H1 (cell line): ENCODE data around the gene SYDE2. TPM values are rescaled to one million over a fixed set of nuclear protein-coding genes. Genes with fewer than 3 reads are reported as not detected.
A peak's percentile ranks its signal among the peaks of the same experiment; 100 is the strongest.

Experiments used
- BRCA1 ChIP-seq: IDR thresholded peaks from 2 replicates; pipeline ENCODE4 v1.6.1; 2012; ENCODE audit warnings: low read depth, low read length, improper control_type of control experiment
- CREB1 ChIP-seq: IDR thresholded peaks from 2 replicates; pipeline ENCODE4 v1.6.1; 2012; ENCODE audit warnings: inconsistent platforms
- GABPA ChIP-seq: IDR thresholded peaks from 2 replicates; pipeline ENCODE4 v1.6.1; 2011; ENCODE audit warnings: mild to moderate bottlenecking, low read length, moderate library complexity, borderline replicate concordance; ENCODE audit not compliant: insufficient read depth
- TBP ChIP-seq: IDR thresholded peaks from 2 replicates; pipeline ENCODE4 v1.6.1; 2011; ENCODE audit warnings: low read depth, low read length, improper control_type of control experiment
- ZNF274 ChIP-seq: IDR thresholded peaks from 2 replicates; pipeline ENCODE4 v1.7.0; 2012; ENCODE audit warnings: low read length, borderline replicate concordance; ENCODE audit errors: extremely low read depth
- polyA plus RNA-seq, 7 experiments: library from polyadenylated mRNA; depleted of rRNA in 3 of 7; stranded (reverse) in 5 of 7; unstranded in 2 of 7; fragments of >200 nt in 5 of 7; fragments of 200-250 nt in 2 of 7; gene quantifications; 1 replicate in 5 of 7; 2 replicates in 1 of 7; 4 replicates in 1 of 7; pipeline versions ENCODE4 v1.2.1 to v1.2.3, GENCODE V29; 2011 to 2013; ENCODE audit warnings: missing spikeins in 2 of 7, mixed read lengths in 2 of 7
- total RNA-seq: library from RNA; stranded (reverse); fragmentation: NEBNext Ultra II Directional; extraction: Animal tissue kit (Norgen Biotek cat#: 25700); gene quantifications from 2 replicates; pipeline ENCODE4 v1.2.1, GENCODE V29; 2021
- TF ChIP-seq, protein P1 (sequence below): fragments of 300-600 bp; sonication (generic); IDR thresholded peaks from 2 replicates; pipeline ENCODE4 v1.7.1; 2012; ENCODE audit warnings: low read length, moderate library complexity, mild to moderate bottlenecking, inconsistent platforms; ENCODE audit not compliant: insufficient replicate concordance
- TF ChIP-seq, protein P2 (sequence below), 3 experiments: IDR thresholded peaks; 1 replicate in 2 of 3; 2 replicates in 1 of 3; pipeline versions ENCODE4 v1.5.1 to v1.6.1; 2011; ENCODE audit warnings: low read length in 3 of 3, mild to moderate bottlenecking in 3 of 3, inconsistent platforms in 2 of 3, low read depth in 1 of 3, moderate library complexity in 1 of 3; ENCODE audit not compliant: insufficient read depth in 1 of 3; ENCODE audit errors: control extremely low read depth in 1 of 3

Gene SYDE2
- total and polyA plus RNA-seq, 2 of the 8 experiments (the other 6 are each of a cell fraction or from before 2014, with no cell fraction given), result 1.6 to 14.6 TPM

DNA sequence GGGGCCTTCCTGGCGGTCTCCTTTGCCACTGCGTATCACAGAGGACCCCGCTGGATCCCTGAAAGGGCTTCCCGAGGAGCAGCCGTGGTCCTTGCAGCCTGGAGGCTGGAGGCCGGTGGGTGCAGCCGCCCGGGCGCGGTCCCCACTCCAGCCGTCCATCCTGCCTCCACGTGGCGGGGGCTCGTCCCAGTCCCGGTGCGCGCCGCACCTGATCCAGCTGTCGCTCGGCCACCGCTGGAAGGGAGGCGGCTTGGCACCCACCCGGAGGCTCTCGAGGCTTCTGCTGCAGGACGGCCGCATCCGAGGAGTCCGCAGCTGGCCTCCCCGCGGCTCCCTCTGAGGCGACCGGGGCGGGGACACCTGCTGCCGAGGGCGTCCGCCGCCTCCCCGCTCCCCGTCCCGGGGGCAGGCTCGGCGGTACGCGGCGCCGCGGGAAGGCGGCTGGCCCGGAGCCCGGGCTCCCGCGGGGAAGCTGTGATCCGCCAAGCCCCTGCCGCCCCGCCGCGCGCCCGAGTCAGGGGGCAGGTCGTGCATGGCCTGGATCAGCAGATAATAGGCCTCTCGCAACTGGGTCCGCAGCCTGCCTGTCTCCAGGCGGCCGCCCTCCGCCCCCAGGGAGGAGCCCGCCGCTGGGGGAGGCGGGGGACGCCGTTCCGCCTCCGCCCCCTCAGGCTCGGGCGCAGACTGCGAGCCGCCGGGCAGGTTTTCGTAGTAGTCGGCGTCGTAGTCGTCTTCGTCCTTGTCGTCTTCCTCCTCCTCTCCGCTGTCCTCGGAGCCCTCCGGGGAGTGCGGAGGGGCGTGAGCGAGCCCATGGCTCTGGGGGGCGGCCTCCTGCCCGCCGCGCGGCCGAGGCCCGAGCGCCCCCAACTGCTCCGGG lies at the start of gene SYDE2 (continued):
- TF ChIP-seq, protein P1, sequence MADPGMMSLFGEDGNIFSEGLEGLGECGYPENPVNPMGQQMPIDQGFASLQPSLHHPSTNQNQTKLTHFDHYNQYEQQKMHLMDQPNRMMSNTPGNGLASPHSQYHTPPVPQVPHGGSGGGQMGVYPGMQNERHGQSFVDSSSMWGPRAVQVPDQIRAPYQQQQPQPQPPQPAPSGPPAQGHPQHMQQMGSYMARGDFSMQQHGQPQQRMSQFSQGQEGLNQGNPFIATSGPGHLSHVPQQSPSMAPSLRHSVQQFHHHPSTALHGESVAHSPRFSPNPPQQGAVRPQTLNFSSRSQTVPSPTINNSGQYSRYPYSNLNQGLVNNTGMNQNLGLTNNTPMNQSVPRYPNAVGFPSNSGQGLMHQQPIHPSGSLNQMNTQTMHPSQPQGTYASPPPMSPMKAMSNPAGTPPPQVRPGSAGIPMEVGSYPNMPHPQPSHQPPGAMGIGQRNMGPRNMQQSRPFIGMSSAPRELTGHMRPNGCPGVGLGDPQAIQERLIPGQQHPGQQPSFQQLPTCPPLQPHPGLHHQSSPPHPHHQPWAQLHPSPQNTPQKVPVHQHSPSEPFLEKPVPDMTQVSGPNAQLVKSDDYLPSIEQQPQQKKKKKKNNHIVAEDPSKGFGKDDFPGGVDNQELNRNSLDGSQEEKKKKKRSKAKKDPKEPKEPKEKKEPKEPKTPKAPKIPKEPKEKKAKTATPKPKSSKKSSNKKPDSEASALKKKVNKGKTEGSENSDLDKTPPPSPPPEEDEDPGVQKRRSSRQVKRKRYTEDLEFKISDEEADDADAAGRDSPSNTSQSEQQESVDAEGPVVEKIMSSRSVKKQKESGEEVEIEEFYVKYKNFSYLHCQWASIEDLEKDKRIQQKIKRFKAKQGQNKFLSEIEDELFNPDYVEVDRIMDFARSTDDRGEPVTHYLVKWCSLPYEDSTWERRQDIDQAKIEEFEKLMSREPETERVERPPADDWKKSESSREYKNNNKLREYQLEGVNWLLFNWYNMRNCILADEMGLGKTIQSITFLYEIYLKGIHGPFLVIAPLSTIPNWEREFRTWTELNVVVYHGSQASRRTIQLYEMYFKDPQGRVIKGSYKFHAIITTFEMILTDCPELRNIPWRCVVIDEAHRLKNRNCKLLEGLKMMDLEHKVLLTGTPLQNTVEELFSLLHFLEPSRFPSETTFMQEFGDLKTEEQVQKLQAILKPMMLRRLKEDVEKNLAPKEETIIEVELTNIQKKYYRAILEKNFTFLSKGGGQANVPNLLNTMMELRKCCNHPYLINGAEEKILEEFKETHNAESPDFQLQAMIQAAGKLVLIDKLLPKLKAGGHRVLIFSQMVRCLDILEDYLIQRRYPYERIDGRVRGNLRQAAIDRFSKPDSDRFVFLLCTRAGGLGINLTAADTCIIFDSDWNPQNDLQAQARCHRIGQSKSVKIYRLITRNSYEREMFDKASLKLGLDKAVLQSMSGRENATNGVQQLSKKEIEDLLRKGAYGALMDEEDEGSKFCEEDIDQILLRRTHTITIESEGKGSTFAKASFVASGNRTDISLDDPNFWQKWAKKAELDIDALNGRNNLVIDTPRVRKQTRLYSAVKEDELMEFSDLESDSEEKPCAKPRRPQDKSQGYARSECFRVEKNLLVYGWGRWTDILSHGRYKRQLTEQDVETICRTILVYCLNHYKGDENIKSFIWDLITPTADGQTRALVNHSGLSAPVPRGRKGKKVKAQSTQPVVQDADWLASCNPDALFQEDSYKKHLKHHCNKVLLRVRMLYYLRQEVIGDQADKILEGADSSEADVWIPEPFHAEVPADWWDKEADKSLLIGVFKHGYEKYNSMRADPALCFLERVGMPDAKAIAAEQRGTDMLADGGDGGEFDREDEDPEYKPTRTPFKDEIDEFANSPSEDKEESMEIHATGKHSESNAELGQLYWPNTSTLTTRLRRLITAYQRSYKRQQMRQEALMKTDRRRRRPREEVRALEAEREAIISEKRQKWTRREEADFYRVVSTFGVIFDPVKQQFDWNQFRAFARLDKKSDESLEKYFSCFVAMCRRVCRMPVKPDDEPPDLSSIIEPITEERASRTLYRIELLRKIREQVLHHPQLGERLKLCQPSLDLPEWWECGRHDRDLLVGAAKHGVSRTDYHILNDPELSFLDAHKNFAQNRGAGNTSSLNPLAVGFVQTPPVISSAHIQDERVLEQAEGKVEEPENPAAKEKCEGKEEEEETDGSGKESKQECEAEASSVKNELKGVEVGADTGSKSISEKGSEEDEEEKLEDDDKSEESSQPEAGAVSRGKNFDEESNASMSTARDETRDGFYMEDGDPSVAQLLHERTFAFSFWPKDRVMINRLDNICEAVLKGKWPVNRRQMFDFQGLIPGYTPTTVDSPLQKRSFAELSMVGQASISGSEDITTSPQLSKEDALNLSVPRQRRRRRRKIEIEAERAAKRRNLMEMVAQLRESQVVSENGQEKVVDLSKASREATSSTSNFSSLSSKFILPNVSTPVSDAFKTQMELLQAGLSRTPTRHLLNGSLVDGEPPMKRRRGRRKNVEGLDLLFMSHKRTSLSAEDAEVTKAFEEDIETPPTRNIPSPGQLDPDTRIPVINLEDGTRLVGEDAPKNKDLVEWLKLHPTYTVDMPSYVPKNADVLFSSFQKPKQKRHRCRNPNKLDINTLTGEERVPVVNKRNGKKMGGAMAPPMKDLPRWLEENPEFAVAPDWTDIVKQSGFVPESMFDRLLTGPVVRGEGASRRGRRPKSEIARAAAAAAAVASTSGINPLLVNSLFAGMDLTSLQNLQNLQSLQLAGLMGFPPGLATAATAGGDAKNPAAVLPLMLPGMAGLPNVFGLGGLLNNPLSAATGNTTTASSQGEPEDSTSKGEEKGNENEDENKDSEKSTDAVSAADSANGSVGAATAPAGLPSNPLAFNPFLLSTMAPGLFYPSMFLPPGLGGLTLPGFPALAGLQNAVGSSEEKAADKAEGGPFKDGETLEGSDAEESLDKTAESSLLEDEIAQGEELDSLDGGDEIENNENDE, result no peak
- TF ChIP-seq BRCA1 (no peak), ZNF274 (no peak), GABPA (no peak), CREB1 (no peak), TBP (peak; percentile 73; the same call in 1 of the 2 replicates)
- TF ChIP-seq, protein P2, sequence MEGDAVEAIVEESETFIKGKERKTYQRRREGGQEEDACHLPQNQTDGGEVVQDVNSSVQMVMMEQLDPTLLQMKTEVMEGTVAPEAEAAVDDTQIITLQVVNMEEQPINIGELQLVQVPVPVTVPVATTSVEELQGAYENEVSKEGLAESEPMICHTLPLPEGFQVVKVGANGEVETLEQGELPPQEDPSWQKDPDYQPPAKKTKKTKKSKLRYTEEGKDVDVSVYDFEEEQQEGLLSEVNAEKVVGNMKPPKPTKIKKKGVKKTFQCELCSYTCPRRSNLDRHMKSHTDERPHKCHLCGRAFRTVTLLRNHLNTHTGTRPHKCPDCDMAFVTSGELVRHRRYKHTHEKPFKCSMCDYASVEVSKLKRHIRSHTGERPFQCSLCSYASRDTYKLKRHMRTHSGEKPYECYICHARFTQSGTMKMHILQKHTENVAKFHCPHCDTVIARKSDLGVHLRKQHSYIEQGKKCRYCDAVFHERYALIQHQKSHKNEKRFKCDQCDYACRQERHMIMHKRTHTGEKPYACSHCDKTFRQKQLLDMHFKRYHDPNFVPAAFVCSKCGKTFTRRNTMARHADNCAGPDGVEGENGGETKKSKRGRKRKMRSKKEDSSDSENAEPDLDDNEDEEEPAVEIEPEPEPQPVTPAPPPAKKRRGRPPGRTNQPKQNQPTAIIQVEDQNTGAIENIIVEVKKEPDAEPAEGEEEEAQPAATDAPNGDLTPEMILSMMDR (IDR thresholded peaks at IDR 0.05; ENCODE audit: control extremely low read depth in 1 of 3, insufficient read depth in 1 of 3, low read depth in 1 of 3, low read length in 3 of 3), result no peak
